ENCODE results near the gene CARNS1.

GRCh38 chr11:67431346-67432249 lies 16.1 kb downstream of the CARNS1 start:
- no peak for TF ChIP-seq CTCF (conservative IDR thresholded peaks at IDR 0.05; ENCODE audit: low read length)
- TF ChIP-seq EZH2phosphoT487 (IDR thresholded peaks at IDR 0.05; ENCODE audit: borderline replicate concordance): no peak

All from Loucy (cell line).